ENCODE results near the gene FRRS1L.
"Not testable (repeated sequence)": the region's sequence is repeated elsewhere in the genome, so short reads cannot be mapped to it uniquely, and the experiment has no call there.

FRRS1L gene

DNA sequence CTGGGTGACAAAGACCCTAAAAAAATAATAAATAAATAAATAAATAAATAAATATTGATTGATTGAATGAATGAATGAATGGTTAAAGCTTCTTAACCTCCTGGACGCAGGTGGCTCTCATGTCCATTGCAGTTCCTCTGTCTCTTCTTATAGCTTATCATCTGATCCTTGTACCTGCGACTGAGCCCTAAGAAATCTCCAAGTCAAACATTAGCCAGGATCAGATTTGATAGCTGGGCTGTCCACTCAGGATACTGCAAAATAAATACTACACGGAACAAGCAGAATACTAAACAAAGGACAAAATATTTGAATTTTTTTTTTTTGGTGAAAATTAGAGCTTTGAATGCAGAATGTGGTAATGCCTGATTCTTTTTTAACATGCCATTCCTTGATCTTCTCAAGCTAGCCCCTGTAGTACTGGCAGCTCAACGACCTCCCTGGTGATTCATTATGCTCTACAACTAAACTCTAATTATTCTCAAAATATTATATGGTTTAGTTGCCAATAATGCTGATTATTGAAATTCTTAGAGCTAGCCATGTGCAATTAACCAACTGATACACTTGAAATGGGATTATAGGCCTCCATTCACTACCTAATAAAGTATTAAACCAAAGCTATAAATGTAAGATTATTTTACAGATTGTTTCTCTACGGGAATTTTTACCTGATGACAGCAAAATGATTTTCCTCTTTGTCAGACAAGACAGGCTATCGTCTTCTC, 37.4 kb downstream of the FRRS1L start:
- H3K4me3 Mint-ChIP-seq: no peak overlapping the region
- no peaks in the 10 kb centered on the region for H3K9me3 Mint-ChIP-seq (ENCODE audit: low read depth)
- no peak overlapping the region for H3K27ac Mint-ChIP-seq
- H3K36me3 Mint-ChIP-seq: no peaks in the 10 kb centered on the region
- peaks cover 6% of the 10 kb centered on the region for H3K4me1 Mint-ChIP-seq (ENCODE audit: low read depth)
- H3K27me3 Mint-ChIP-seq: peaks cover 1% of the 10 kb centered on the region

- not testable (repeated sequence) for H3K36me3 Mint-ChIP-seq; H3K27ac Mint-ChIP-seq; H3K4me1 Mint-ChIP-seq (ENCODE audit: low read depth); H3K9me3 Mint-ChIP-seq (ENCODE audit: low read depth); H3K27me3 Mint-ChIP-seq; H3K4me3 Mint-ChIP-seq
These were observed 40.4 kb downstream of the FRRS1L start for GRCh38 chr9:109126671-109127070.

- no peak overlapping the region for H3K4me3 Mint-ChIP-seq
- no peaks in the 10 kb centered on the region for H3K36me3 Mint-ChIP-seq
- H3K4me1 Mint-ChIP-seq (ENCODE audit: low read depth): peaks cover 4% of the 10 kb centered on the region
- no peak overlapping the region for H3K27ac Mint-ChIP-seq
- no peaks in the 10 kb centered on the region for H3K9me3 Mint-ChIP-seq (ENCODE audit: low read depth)
- H3K27me3 Mint-ChIP-seq: peaks cover 1% of the 10 kb centered on the region
These were observed 42.9 kb downstream of the FRRS1L start for GRCh38 chr9:109124121-109124520.

- Mint-ChIP-seq H3K9me3 (ENCODE audit: low read depth) (no peaks in the 10 kb centered on the region), H3K27me3 (peaks cover 1% of the 10 kb centered on the region), H3K4me1 (ENCODE audit: low read depth) (peaks cover 12% of the 10 kb centered on the region), H3K36me3 (peaks cover 1% of the 10 kb centered on the region), H3K27ac (no peak overlapping the region), H3K4me3 (no peak overlapping the region)
These were observed 44.1 kb downstream of the FRRS1L start for GRCh38 chr9:109122726-109123621.

GRCh38 chr9:109121232-109121796, 45.7 kb downstream of the FRRS1L start:
- H3K27ac Mint-ChIP-seq: no peak overlapping the region
- H3K36me3 Mint-ChIP-seq: peaks cover 7% of the 10 kb centered on the region
- H3K27me3 Mint-ChIP-seq: peaks cover 1% of the 10 kb centered on the region
- H3K4me1 Mint-ChIP-seq (ENCODE audit: low read depth): peaks cover 28% of the 10 kb centered on the region
- no peaks in the 10 kb centered on the region for H3K9me3 Mint-ChIP-seq (ENCODE audit: low read depth)
- H3K4me3 Mint-ChIP-seq: no peak overlapping the region

DNA sequence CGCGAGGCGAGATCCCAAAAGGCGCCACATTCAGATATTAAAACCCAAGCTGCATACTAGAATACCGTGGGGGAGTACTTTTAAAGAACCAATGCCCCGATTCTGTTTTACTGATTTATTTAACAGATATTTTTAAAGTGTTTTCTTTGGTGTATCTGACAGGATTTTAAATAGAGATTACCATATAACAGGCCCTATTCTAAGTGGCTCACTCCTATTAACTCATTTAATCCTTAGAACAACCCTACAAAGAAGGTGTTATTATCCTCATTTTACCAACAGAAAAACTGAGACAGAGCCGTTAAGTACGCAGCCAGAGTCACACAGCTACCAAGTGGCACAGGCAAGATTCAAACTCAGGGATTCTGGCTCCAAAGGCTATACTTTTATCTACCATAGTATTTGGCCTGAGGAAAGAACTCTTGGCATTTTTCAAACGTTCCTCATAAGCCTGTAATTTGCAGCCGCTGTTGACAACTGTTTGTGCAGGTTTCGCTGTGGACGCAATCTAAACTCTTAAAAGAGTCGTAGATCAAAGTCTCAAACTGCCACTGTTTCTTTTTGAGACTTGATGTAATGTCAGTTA, 46.8 kb downstream of the FRRS1L start:
- Mint-ChIP-seq H3K9me3 (ENCODE audit: low read depth) (no peaks in the 10 kb centered on the region), H3K4me3 (peak overlapping the region; percentile 69), H3K36me3 (peaks cover 7% of the 10 kb centered on the region), H3K27ac (peak overlapping the region; percentile 54), H3K4me1 (ENCODE audit: low read depth) (peaks cover 35% of the 10 kb centered on the region), H3K27me3 (peaks cover 1% of the 10 kb centered on the region)

GRCh38 chr9:109119439-109120203, 47.4 kb downstream of the FRRS1L start, which contains the start of gene TMEM245:
Gene TMEM245, minus strand, starts transcription at chr9:109119947. Its CDS starts 34 bp downstream, at chr9:109119913.
- Mint-ChIP-seq H3K27ac (peak within 1 kb of the TSS; percentile 94), H3K4me1 (ENCODE audit: low read depth) (peaks cover 42% of the 10 kb centered on the region), H3K36me3 (peaks cover 10% of the 10 kb centered on the region), H3K27me3 (no peaks in the 10 kb centered on the region), H3K4me3 (peak within 1 kb of the TSS; percentile 93), H3K9me3 (ENCODE audit: low read depth) (no peaks in the 10 kb centered on the region)

GRCh38 chr9:109118808-109119438, 48.1 kb downstream of the FRRS1L start:
- H3K9me3 Mint-ChIP-seq (ENCODE audit: low read depth): no peaks in the 10 kb centered on the region
- H3K27me3 Mint-ChIP-seq: no peaks in the 10 kb centered on the region
- H3K36me3 Mint-ChIP-seq: peaks cover 12% of the 10 kb centered on the region
- H3K27ac Mint-ChIP-seq: peak overlapping the region; percentile 94
- H3K4me1 Mint-ChIP-seq (ENCODE audit: low read depth): peaks cover 49% of the 10 kb centered on the region
- peak overlapping the region; percentile 93 for H3K4me3 Mint-ChIP-seq

- no peaks in the 10 kb centered on the region for H3K9me3 Mint-ChIP-seq (ENCODE audit: low read depth)
- peak overlapping the region; percentile 94 for H3K27ac Mint-ChIP-seq
- H3K4me1 Mint-ChIP-seq (ENCODE audit: low read depth): peaks cover 57% of the 10 kb centered on the region
- peak overlapping the region; percentile 93 for H3K4me3 Mint-ChIP-seq
- peaks cover 12% of the 10 kb centered on the region for H3K36me3 Mint-ChIP-seq
- no peaks in the 10 kb centered on the region for H3K27me3 Mint-ChIP-seq
These were observed 48.9 kb downstream of the FRRS1L start for GRCh38 chr9:109117856-109118807.

DNA sequence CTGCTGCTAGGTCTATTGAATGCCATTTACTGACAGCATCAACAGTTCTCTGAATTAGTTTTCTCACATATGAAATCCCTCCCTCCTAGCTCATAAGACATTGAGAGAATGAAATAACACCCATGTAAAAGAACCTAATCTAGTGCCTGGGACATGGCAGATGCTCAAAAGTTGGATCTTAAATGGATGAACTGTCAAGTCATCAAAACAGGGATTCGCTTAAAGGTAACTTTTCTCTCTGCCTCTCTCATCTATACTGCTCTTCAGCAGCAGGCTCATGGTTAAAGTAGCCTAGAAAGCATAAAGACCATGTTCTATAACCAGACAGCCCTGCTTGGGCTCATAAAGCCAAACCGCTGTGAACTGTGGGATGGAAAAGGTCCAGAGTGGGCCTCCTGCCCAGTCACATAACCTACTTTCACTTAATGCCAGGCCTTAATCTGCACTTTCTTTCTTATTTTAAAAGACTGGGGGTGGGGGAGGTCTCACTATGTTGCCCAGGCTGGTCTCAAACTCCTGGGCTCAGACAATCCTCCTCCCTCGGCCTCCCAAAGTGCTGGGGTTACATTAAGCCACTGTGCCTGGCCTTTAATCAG, 51.0 kb downstream of the FRRS1L start:
- Mint-ChIP-seq H3K27me3 (no peaks in the 10 kb centered on the region), H3K36me3 (peaks cover 12% of the 10 kb centered on the region), H3K4me1 (ENCODE audit: low read depth) (peaks cover 75% of the 10 kb centered on the region), H3K27ac (peak overlapping the region; percentile 61), H3K4me3 (no peak overlapping the region), H3K9me3 (ENCODE audit: low read depth) (no peaks in the 10 kb centered on the region)

GRCh38 chr9:109114670-109115069, 52.4 kb downstream of the FRRS1L start:
- H3K4me1 Mint-ChIP-seq (ENCODE audit: low read depth): peaks cover 85% of the 10 kb centered on the region
- H3K9me3 Mint-ChIP-seq (ENCODE audit: low read depth): no peaks in the 10 kb centered on the region
- peak overlapping the region; percentile 61 for H3K4me3 Mint-ChIP-seq
- peak overlapping the region; percentile 59 for H3K27ac Mint-ChIP-seq
- H3K36me3 Mint-ChIP-seq: peaks cover 12% of the 10 kb centered on the region
- no peaks in the 10 kb centered on the region for H3K27me3 Mint-ChIP-seq

DNA sequence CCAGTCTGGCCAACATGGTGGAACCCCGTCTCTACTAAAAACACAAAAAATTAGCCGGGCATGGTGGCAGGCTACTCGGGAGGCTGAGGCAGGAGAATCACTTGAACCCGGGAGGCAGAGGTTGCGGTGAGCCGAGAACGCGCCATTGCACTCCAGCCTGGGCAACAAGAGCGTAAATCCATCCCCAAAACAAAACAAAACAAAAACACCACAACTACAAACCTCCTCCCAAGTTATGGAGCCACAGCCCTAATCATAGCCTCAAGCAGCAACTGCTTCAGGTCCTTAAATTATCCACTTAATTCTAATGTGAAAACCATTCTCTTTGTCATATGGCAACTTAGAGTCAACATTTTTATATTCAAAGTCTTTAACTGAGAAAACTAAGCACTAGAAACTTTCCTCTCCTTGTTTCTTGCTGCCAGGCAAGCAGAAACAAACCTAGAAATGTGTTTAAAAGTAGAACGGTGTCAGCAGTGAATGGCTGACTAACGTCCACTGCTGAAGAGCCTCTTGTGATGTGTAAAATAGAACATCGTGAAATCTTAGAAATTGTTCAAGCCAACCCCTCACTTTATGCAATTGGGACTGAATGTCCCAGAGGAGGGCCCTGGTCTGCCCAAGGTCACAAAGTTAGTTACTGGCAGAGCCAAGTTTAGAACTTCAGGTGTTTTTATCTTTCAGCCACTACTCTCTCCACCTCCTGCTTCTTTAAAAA, 53.0 kb downstream of the FRRS1L start:
- peaks cover 91% of the 10 kb centered on the region for H3K4me1 Mint-ChIP-seq (ENCODE audit: low read depth)
- no peaks in the 10 kb centered on the region for H3K9me3 Mint-ChIP-seq (ENCODE audit: low read depth)
- H3K27ac Mint-ChIP-seq: peak overlapping the region; percentile 75
- H3K4me3 Mint-ChIP-seq: peak overlapping the region; percentile 61
- H3K27me3 Mint-ChIP-seq: no peaks in the 10 kb centered on the region
- H3K36me3 Mint-ChIP-seq: peaks cover 12% of the 10 kb centered on the region

All from activated naive CD8-positive, alpha-beta T cell (primary cell).